ENCODE data around the gene NFATC3. TPM values are rescaled to one million over a fixed set of nuclear protein-coding genes. Genes with fewer than 3 reads are reported as not detected.
A peak's percentile ranks its signal among the peaks of the same experiment; 100 is the strongest.

NFATC3 gene
- polyA plus RNA-seq, 3 donors: 14.3 to 21.8 (median 15.8) TPM

GRCh38 chr16:68186877-68187276 lies 101.7 kb downstream of the NFATC3 start:
- no peaks in the 10 kb centered on the region for H3K27me3 Mint-ChIP-seq (ENCODE audit: low read depth in 3 of 3)
- Histone ChIP-seq H2AFZ (ENCODE audit: insufficient read depth, low read depth, low read length, poor library complexity, severe bottlenecking) (no peak overlapping the region), H3K79me2 (ENCODE audit: insufficient read depth, low read length) (no peaks in the 10 kb centered on the region), H3K36me3 (replicated peaks in 1 of 2; ENCODE audit: control insufficient read depth in 1 of 2, insufficient read depth in 2 of 2, low read length in 2 of 2) (peaks cover 56 to 91% of the 10 kb centered on the region in 2 donors), H3K27me3 (ENCODE audit: control insufficient read depth in 2 of 2, insufficient read depth in 2 of 2, low read length in 2 of 2) (no peaks in the 10 kb centered on the region), H3K9ac (ENCODE audit: insufficient read depth, low read length, poor library complexity, severe bottlenecking) (no peak overlapping the region), H3K9me3 (replicated peaks in 1 of 2; ENCODE audit: control insufficient read depth in 1 of 2, insufficient read depth in 1 of 2, low read length in 2 of 2) (no peaks in the 10 kb centered on the region), H4K20me1 (ENCODE audit: insufficient read depth, low read length) (peaks cover 23% of the 10 kb centered on the region), H3K4me2 (replicated peaks; ENCODE audit: extremely low read depth, low read length, poor library complexity, severe bottlenecking) (no peak overlapping the region), H3K4me1 (ENCODE audit: control insufficient read depth in 1 of 2, insufficient read depth in 2 of 2, low read length in 2 of 2) (peaks cover 0 to 6% of the 10 kb centered on the region in 2 donors), H3K4me3 (replicated peaks in 1 of 3; ENCODE audit: low read depth in 2 of 3, low read length in 3 of 3) (no peak overlapping the region), H3K27ac (ENCODE audit: low read depth in 1 of 2, low read length in 2 of 2) (no peak overlapping the region)
- TF ChIP-seq, protein P1, sequence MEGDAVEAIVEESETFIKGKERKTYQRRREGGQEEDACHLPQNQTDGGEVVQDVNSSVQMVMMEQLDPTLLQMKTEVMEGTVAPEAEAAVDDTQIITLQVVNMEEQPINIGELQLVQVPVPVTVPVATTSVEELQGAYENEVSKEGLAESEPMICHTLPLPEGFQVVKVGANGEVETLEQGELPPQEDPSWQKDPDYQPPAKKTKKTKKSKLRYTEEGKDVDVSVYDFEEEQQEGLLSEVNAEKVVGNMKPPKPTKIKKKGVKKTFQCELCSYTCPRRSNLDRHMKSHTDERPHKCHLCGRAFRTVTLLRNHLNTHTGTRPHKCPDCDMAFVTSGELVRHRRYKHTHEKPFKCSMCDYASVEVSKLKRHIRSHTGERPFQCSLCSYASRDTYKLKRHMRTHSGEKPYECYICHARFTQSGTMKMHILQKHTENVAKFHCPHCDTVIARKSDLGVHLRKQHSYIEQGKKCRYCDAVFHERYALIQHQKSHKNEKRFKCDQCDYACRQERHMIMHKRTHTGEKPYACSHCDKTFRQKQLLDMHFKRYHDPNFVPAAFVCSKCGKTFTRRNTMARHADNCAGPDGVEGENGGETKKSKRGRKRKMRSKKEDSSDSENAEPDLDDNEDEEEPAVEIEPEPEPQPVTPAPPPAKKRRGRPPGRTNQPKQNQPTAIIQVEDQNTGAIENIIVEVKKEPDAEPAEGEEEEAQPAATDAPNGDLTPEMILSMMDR (IDR thresholded peaks at IDR 0.05): no peak
- DNase-seq: no peak
- 90% methylated on average over 4 of the region's 7 CpGs for WGBS (ENCODE audit: insufficient coverage)
- peaks cover 3% of the 10 kb centered on the region for H3K4me1 Mint-ChIP-seq
- intact Hi-C loops (cut with micrococcal nuclease): no loop called here
- H3K9me3 Mint-ChIP-seq: peaks cover 0 to 4% (median 2%) of the 10 kb centered on the region in 7 donors
- H3K4me3 Mint-ChIP-seq: no peak overlapping the region
- H3K36me3 Mint-ChIP-seq: peaks cover 42 to 84% of the 10 kb centered on the region in 2 donors
- peak overlapping the region in 2 of 7 donors; percentile 78 to 79 for H3K27ac Mint-ChIP-seq

GRCh38 chr16:68187505-68187904 lies 102.3 kb downstream of the NFATC3 start:
- peaks cover 52 to 90% of the 10 kb centered on the region in 2 donors for H3K36me3 ChIP-seq (replicated peaks in 1 of 2; ENCODE audit: control insufficient read depth in 1 of 2, insufficient read depth in 2 of 2, low read length in 2 of 2)
- H3K9me3 ChIP-seq (replicated peaks in 1 of 2; ENCODE audit: control insufficient read depth in 1 of 2, insufficient read depth in 1 of 2, low read length in 2 of 2): no peaks in the 10 kb centered on the region
- H3K4me1 ChIP-seq (ENCODE audit: control insufficient read depth in 1 of 2, insufficient read depth in 2 of 2, low read length in 2 of 2): peaks cover 0 to 6% of the 10 kb centered on the region in 2 donors
- no peak overlapping the region for H3K27ac ChIP-seq (ENCODE audit: low read depth in 1 of 2, low read length in 2 of 2)
- H4K20me1 ChIP-seq (ENCODE audit: insufficient read depth, low read length): peaks cover 23% of the 10 kb centered on the region
- H3K79me2 ChIP-seq (ENCODE audit: insufficient read depth, low read length): peaks cover under 1% of the 10 kb centered on the region
- H3K9ac ChIP-seq (ENCODE audit: insufficient read depth, low read length, poor library complexity, severe bottlenecking): no peak overlapping the region
- Mint-ChIP-seq H3K27ac (peak overlapping the region in 1 of 7 donors; percentile 51), H3K9me3 (peaks cover 0 to 4% (median 2%) of the 10 kb centered on the region in 7 donors), H3K36me3 (peaks cover 40 to 80% of the 10 kb centered on the region in 2 donors), H3K27me3 (ENCODE audit: low read depth in 3 of 3) (no peaks in the 10 kb centered on the region), H3K4me1 (peaks cover 3% of the 10 kb centered on the region), H3K4me3 (no peak overlapping the region)
- no peak overlapping the region for H3K4me2 ChIP-seq (replicated peaks; ENCODE audit: extremely low read depth, low read length, poor library complexity, severe bottlenecking)
- H2AFZ ChIP-seq (ENCODE audit: insufficient read depth, low read depth, low read length, poor library complexity, severe bottlenecking): no peak overlapping the region
- WGBS (ENCODE audit: insufficient coverage): 60% methylated on average over 1 of the region's 2 CpGs
- intact Hi-C loops (cut with micrococcal nuclease): no loop called here
- DNase-seq: no peak
- H3K27me3 ChIP-seq (ENCODE audit: control insufficient read depth in 2 of 2, insufficient read depth in 2 of 2, low read length in 2 of 2): no peaks in the 10 kb centered on the region
- TF ChIP-seq, protein P1 (IDR thresholded peaks at IDR 0.05): no peak
- no peak overlapping the region for H3K4me3 ChIP-seq (replicated peaks in 1 of 3; ENCODE audit: low read depth in 2 of 3, low read length in 3 of 3)

Data from CD14-positive monocyte (primary cell).